ENCODE results near the gene KLHL29.

The KLHL29 gene

DNA sequence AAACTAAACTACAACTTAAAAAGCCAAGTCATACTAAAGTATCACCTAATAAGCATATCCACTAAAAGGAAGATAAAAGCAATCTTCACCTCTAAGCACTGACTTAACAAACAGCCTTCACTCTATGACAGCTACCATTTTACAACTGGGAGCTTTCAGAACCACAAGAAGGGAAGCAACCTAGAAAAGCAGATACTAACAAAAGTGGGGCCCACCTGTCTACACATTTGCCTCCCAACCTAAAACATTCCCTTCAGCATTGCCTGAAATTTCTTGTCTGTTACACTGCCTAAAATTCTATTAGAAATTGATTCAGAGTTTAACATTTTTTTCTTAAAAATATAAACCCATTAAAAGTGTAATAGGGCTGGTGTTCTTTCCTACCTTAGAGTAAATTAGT lies 370.0 kb downstream of the KLHL29 start:
- H3K4me3 ChIP-seq (ENCODE audit: low read depth in 1 of 2, low read length in 2 of 2): no peak overlapping the region
- H3K4me1 ChIP-seq (ENCODE audit: insufficient read depth, low read length): no peaks in the 10 kb centered on the region
- no peak for ATAC-seq (ENCODE audit: insufficient read depth, low read depth)
- no peak for DNase-seq
- H3K9me3 ChIP-seq (ENCODE audit: insufficient read depth, low read length, severe bottlenecking): no peaks in the 10 kb centered on the region
- H3K36me3 ChIP-seq (ENCODE audit: insufficient read depth, low read length): peaks cover 47% of the 10 kb centered on the region
- no peaks in the 10 kb centered on the region for H4K20me1 ChIP-seq (ENCODE audit: insufficient read depth, low read length)
- no peak for TF ChIP-seq EZH2 (IDR thresholded peaks at IDR 0.05; ENCODE audit: borderline replicate concordance, low read depth, low read length, severe bottlenecking)
- TF ChIP-seq, protein P1, sequence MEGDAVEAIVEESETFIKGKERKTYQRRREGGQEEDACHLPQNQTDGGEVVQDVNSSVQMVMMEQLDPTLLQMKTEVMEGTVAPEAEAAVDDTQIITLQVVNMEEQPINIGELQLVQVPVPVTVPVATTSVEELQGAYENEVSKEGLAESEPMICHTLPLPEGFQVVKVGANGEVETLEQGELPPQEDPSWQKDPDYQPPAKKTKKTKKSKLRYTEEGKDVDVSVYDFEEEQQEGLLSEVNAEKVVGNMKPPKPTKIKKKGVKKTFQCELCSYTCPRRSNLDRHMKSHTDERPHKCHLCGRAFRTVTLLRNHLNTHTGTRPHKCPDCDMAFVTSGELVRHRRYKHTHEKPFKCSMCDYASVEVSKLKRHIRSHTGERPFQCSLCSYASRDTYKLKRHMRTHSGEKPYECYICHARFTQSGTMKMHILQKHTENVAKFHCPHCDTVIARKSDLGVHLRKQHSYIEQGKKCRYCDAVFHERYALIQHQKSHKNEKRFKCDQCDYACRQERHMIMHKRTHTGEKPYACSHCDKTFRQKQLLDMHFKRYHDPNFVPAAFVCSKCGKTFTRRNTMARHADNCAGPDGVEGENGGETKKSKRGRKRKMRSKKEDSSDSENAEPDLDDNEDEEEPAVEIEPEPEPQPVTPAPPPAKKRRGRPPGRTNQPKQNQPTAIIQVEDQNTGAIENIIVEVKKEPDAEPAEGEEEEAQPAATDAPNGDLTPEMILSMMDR (IDR thresholded peaks at IDR 0.05; ENCODE audit: borderline replicate concordance, extremely low read depth, low read length, poor library complexity, severe bottlenecking): no peak
- no peak overlapping the region for H3K4me2 ChIP-seq (ENCODE audit: insufficient read depth, low read length)
- H3K27me3 ChIP-seq (ENCODE audit: insufficient read depth, low read length, poor library complexity): no peaks in the 10 kb centered on the region
- H2AFZ ChIP-seq (ENCODE audit: low read depth, low read length): no peak overlapping the region
- H3K9ac ChIP-seq (ENCODE audit: low read depth, low read length): no peak overlapping the region
- no peak overlapping the region for H3K27ac ChIP-seq (ENCODE audit: low read length)
- no peaks in the 10 kb centered on the region for H3K79me2 ChIP-seq (ENCODE audit: insufficient read depth, low read length)

DNA sequence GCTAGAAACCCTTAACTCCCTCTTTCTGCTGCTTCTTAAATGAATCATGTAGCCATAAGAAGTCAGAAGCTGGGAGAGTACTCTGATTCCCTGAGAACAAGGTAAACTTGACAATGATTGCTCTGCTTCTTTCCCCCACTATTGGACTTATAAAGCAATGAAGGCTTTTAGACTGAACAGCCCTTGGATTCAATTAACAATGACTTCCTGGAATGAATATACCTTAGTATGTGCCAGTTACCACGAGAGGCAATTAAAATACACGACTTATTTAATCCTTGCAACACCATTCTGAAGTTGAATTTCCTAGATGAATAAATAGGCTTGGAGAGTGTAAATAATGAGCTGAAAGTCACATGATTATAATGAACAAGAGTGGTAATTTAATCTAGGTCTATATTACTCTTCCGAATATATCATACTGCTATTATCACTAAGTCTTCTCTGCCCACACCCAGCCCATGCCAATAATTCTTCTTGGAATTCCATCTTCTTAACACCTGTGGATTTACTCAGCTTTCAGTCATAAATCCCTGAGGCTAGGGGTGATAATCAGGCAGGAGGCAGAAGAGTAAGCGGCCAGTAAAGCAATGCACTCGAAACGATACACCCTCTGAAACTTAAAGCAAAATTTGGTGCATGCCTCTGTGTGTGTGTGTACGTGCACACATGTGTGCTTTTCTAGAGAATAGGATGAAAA lies 371.8 kb downstream of the KLHL29 start:
- ATAC-seq (ENCODE audit: insufficient read depth, low read depth): no peak
- TF ChIP-seq, protein P1 (IDR thresholded peaks at IDR 0.05; ENCODE audit: borderline replicate concordance, extremely low read depth, low read length, poor library complexity, severe bottlenecking): no peak
- TF ChIP-seq EZH2 (IDR thresholded peaks at IDR 0.05; ENCODE audit: borderline replicate concordance, low read depth, low read length, severe bottlenecking): no peak

DNA sequence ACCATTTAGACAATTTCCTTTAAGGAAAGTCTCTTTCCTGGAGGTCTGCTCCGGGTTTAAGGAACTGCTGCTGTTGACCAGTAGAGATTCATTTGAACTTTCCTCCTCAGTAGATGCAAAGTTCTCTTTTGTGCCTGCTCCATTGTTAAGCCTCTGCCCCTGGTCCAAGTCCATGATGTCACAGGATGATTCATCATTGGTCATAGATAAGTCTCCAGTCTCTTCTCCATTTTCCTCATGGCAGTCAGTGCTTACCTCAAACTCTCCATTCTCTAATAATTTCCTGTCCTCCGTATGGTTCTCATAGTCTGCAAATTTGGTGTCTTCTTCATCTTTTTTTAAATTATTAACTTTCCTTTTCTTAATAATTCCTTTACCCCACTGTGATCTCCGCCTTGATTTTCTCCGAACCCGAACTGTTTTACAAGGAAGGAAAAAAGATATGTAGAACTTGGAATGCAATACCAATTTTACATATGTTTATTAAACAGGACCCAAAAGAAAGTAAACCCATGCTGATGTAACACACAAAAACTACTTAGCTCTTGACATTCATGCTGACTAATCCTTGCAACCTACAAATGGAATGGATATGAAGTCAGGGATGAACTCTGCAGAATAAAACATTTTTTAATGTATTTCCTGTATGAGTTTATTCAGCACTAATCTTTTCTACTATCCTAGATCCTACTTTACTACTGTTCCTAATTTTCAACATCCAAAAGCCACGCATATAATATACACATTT lies 372.9 kb downstream of the KLHL29 start:
- H4K20me1 ChIP-seq (ENCODE audit: insufficient read depth, low read length): no peaks in the 10 kb centered on the region
- no peak overlapping the region for H3K4me2 ChIP-seq (ENCODE audit: insufficient read depth, low read length)
- H3K4me1 ChIP-seq (ENCODE audit: insufficient read depth, low read length): no peaks in the 10 kb centered on the region
- H3K79me2 ChIP-seq (ENCODE audit: insufficient read depth, low read length): no peaks in the 10 kb centered on the region
- no peaks in the 10 kb centered on the region for H3K9me3 ChIP-seq (ENCODE audit: insufficient read depth, low read length, severe bottlenecking)
- H3K27ac ChIP-seq (ENCODE audit: low read length): no peak overlapping the region
- no peak for TF ChIP-seq EZH2 (IDR thresholded peaks at IDR 0.05; ENCODE audit: borderline replicate concordance, low read depth, low read length, severe bottlenecking)
- TF ChIP-seq, protein P1 (IDR thresholded peaks at IDR 0.05; ENCODE audit: borderline replicate concordance, extremely low read depth, low read length, poor library complexity, severe bottlenecking): no peak
- H3K36me3 ChIP-seq (ENCODE audit: insufficient read depth, low read length): peaks cover 39% of the 10 kb centered on the region
- H3K4me3 ChIP-seq (ENCODE audit: low read depth in 1 of 2, low read length in 2 of 2): no peak overlapping the region
- no peak overlapping the region for H3K9ac ChIP-seq (ENCODE audit: low read depth, low read length)
- H2AFZ ChIP-seq (ENCODE audit: low read depth, low read length): no peak overlapping the region
- H3K27me3 ChIP-seq (ENCODE audit: insufficient read depth, low read length, poor library complexity): no peaks in the 10 kb centered on the region
- ATAC-seq (ENCODE audit: insufficient read depth, low read depth) (no peak), DNase-seq (no peak)

More for the DNA sequence above, 371.8 kb downstream of the KLHL29 start:
- no peaks in the 10 kb centered on the region for H3K27me3 ChIP-seq (ENCODE audit: insufficient read depth, low read length, poor library complexity)
- H3K27ac ChIP-seq (ENCODE audit: low read length): no peak overlapping the region
- no peak for DNase-seq
- H3K4me2 ChIP-seq (ENCODE audit: insufficient read depth, low read length): no peak overlapping the region
- no peak overlapping the region for H3K9ac ChIP-seq (ENCODE audit: low read depth, low read length)
- peaks cover 47% of the 10 kb centered on the region for H3K36me3 ChIP-seq (ENCODE audit: insufficient read depth, low read length)
- H3K79me2 ChIP-seq (ENCODE audit: insufficient read depth, low read length): no peaks in the 10 kb centered on the region
- H2AFZ ChIP-seq (ENCODE audit: low read depth, low read length): no peak overlapping the region
- H4K20me1 ChIP-seq (ENCODE audit: insufficient read depth, low read length): no peaks in the 10 kb centered on the region
- no peak overlapping the region for H3K4me3 ChIP-seq (ENCODE audit: low read depth in 1 of 2, low read length in 2 of 2)
- no peaks in the 10 kb centered on the region for H3K9me3 ChIP-seq (ENCODE audit: insufficient read depth, low read length, severe bottlenecking)
- H3K4me1 ChIP-seq (ENCODE audit: insufficient read depth, low read length): no peaks in the 10 kb centered on the region

Data from DND-41 (cell line).